Endothelial cell of umbilical vein (primary cell): ENCODE results near the gene SOX5. TPM values are rescaled to one million over a fixed set of nuclear protein-coding genes. Genes with fewer than 3 reads are reported as not detected.

ENCODE experiments used
- BruUV-seq: library from RNA; stranded (reverse); fragments of 400-500 nt; replicated peaks from 2 replicates; lab custom pipeline; 2021; lab: Mats Ljungman, UMichigan
- CTCF ChIA-PET: fragments of 300-600, 350-600 bp; sonication (Branson Sonifier 250); formaldehyde crosslinking; loops from one replicate; lab custom pipeline; 2021; ENCODE audit warnings: antibody characterized with exemption, inconsistent platforms; lab: Charles Lee
- POLR2A ChIA-PET: fragments of 300-600, 350-600 bp; sonication (Branson Sonifier 250); formaldehyde crosslinking; loops from one replicate; lab custom pipeline; 2021; ENCODE audit warnings: antibody characterized with exemption, inconsistent platforms; lab: Charles Lee
- DNase-seq: peaks from one replicate; pipeline ENCODE4 v3.0.0-alpha.2; 2011; ENCODE audit warnings: low read depth, low spot score
- FAIRE-seq: peaks from 2 replicates; lab custom pipeline; 2011; peaks lifted over from hg19 to GRCh38; lab: Jason Lieb, UNC
- H2AFZ ChIP-seq: 2 replicates; pipeline ENCODE4 v1.6.0; 2012; ENCODE audit warnings: low read depth, low read length, control low read depth, inconsistent platforms
- H3K27ac ChIP-seq: 2 replicates; pipeline ENCODE4 v1.5.1; 2011; ENCODE audit warnings: low read depth, mild to moderate bottlenecking, control low read depth, low read length, moderate library complexity; ENCODE audit not compliant: insufficient read depth
- H3K27me3 ChIP-seq, 2 experiments: 2 replicates each; pipeline versions ENCODE4 v1.6.0 to v1.6.1; 2011; ENCODE audit warnings: low read length in 2 of 2, mixed read lengths in 1 of 2; ENCODE audit not compliant: control insufficient read depth in 2 of 2, insufficient read depth in 2 of 2
- H3K36me3 ChIP-seq, 2 experiments: 2 replicates in 1 of 2; 3 replicates in 1 of 2; pipeline ENCODE4 v1.5.1; 2011; ENCODE audit warnings: low read length in 2 of 2, mild to moderate bottlenecking in 1 of 2, moderate library complexity in 1 of 2; ENCODE audit not compliant: control insufficient read depth in 2 of 2, insufficient read depth in 2 of 2; ENCODE audit errors: extremely low read depth in 1 of 2
- H3K4me1 ChIP-seq: 3 replicates; pipeline ENCODE4 v1.5.1; 2011; ENCODE audit warnings: mild to moderate bottlenecking, low read length; ENCODE audit not compliant: control insufficient read depth, insufficient read depth; ENCODE audit errors: extremely low read depth
- H3K4me2 ChIP-seq: 2 replicates; pipeline ENCODE4 v1.6.1; 2011; ENCODE audit warnings: low read length, control low read depth, mixed read lengths; ENCODE audit not compliant: insufficient read depth
- H3K4me3 ChIP-seq, 3 experiments: fragments of 200-600 bp in 1 of 3; sonication (generic), shearing (Covaris generic) in 1 of 3; replicated peaks in 1 of 3; 2 replicates each; pipeline ENCODE4 v1.5.1; 2011 to 2016; ENCODE audit warnings: control low read depth in 3 of 3, low read length in 3 of 3, mild to moderate bottlenecking in 2 of 3, inconsistent platforms in 1 of 3, low read depth in 1 of 3, moderate library complexity in 1 of 3; ENCODE audit not compliant: insufficient read depth in 1 of 3
- H3K79me2 ChIP-seq: 2 replicates; pipeline ENCODE4 v1.6.0; 2012; ENCODE audit warnings: low read length, inconsistent platforms; ENCODE audit not compliant: control insufficient read depth, insufficient read depth
- H3K9ac ChIP-seq: replicated peaks from 2 replicates; pipeline ENCODE3; 2011; ENCODE audit warnings: low read length, control low read depth; ENCODE audit not compliant: insufficient read depth; ENCODE audit errors: extremely low read depth
- H3K9me1 ChIP-seq: replicated peaks from 3 replicates; pipeline ENCODE4 v1.6.0; 2011; ENCODE audit warnings: mild to moderate bottlenecking, low read length; ENCODE audit not compliant: control insufficient read depth, insufficient read depth; ENCODE audit errors: extremely low read depth
- H3K9me3 ChIP-seq: replicated peaks from 2 replicates; pipeline ENCODE4 v1.5.1; 2012; ENCODE audit warnings: low read length, inconsistent platforms; ENCODE audit not compliant: control insufficient read depth, insufficient read depth
- H4K20me1 ChIP-seq: replicated peaks from 2 replicates; pipeline ENCODE3; 2011; ENCODE audit warnings: mild to moderate bottlenecking, low read length; ENCODE audit not compliant: control insufficient read depth, insufficient read depth; ENCODE audit errors: extremely low read depth
- FOS ChIP-seq: IDR thresholded peaks from 2 replicates; pipeline ENCODE4 v1.6.1; 2011; ENCODE audit warnings: mild to moderate bottlenecking, low read length, moderate library complexity, borderline replicate concordance; ENCODE audit not compliant: insufficient read depth
- JUN ChIP-seq: IDR thresholded peaks from 2 replicates; pipeline ENCODE4 v1.6.1; 2011; ENCODE audit warnings: borderline replicate concordance, low read depth; ENCODE audit not compliant: insufficient read length, insufficient read depth
- MYC ChIP-seq: IDR thresholded peaks from one replicate; pipeline ENCODE4 v1.6.1; 2011; ENCODE audit warnings: mild to moderate bottlenecking, low read depth, low read length
- POLR2A ChIP-seq: IDR thresholded peaks from 2 replicates; pipeline ENCODE4 v1.6.1; 2012; ENCODE audit warnings: low read depth, mild to moderate bottlenecking, control low read depth, low read length
- POLR2AphosphoS5 ChIP-seq: IDR thresholded peaks from 2 replicates; pipeline ENCODE4 v1.6.1; 2012; ENCODE audit warnings: low read depth, mild to moderate bottlenecking, control low read depth, low read length, moderate library complexity; ENCODE audit not compliant: insufficient read depth
- dilution Hi-C: fragments of 300-500 bp; cut with MboI; formaldehyde crosslinking; loops from one replicate; pipeline ENCODE4 v1.15.0; 2019; ENCODE audit warnings: low sequenced_read_pairs; ENCODE audit not compliant: extremely low pct_ligation_motif_present
- intact Hi-C: fragments of 100-400 bp; cut with micrococcal nuclease; formaldehyde crosslinking; loops from one replicate; pipeline ENCODE4 v1.10.0; 2022
- polyA plus RNA-seq, 4 experiments: library from polyadenylated mRNA; depleted of rRNA in 3 of 4; stranded (reverse) in 3 of 4; unstranded in 1 of 4; fragments of >200 nt; gene quantifications; 2 replicates each; pipeline versions ENCODE4 v1.2.1 to v1.2.3, GENCODE V29; 2011 to 2012; ENCODE audit warnings: missing spikeins in 1 of 4
- total RNA-seq: library from RNA; stranded (reverse); gene quantifications from 2 replicates; pipeline ENCODE4 v1.2.3, GENCODE V29; 2021
- TF ChIP-seq, protein P1 (sequence below): IDR thresholded peaks from 2 replicates; pipeline ENCODE4 v1.6.1; 2011; ENCODE audit not compliant: insufficient read depth, insufficient read length
- TF ChIP-seq, protein P2 (sequence below), 2 donors: IDR thresholded peaks; 1 replicate in 1 of 2; 2 replicates in 1 of 2; pipeline ENCODE4 v1.5.1; 2011; ENCODE audit warnings: low read length in 2 of 2, mild to moderate bottlenecking in 2 of 2, moderate library complexity in 2 of 2, control low read depth in 1 of 2, inconsistent platforms in 1 of 2, low read depth in 1 of 2; ENCODE audit not compliant: insufficient read depth in 1 of 2; ENCODE audit errors: extremely low read depth in 1 of 2

Gene SOX5
- total and polyA plus RNA-seq, 2 donors (not counting 3 experiments of a cell fraction or from before 2014, with no cell fraction given): 0.63 to 3.5 TPM

DNA sequence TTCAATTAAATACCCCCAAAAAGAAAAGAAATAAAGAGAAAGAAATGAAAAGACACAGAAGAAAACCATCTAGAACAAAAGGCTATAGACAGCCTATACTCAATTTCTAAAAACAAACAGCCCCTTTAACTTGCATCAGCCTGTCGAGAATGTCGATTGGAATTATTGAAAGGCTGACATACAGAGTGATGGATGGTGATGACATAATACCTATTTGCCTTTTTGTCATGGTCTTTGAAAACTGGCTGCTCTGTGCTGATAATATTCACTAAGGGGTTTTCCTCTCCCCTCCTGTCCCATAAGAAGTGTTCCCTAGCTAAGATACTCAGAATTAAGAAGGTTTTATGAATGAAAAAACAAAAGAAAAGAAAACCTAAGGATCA lies 393.7 kb downstream of the SOX5 start:
- no peaks in the 10 kb centered on the region for H3K9me3 ChIP-seq
- H3K4me3 ChIP-seq: no peak overlapping the region
- dilution Hi-C loops (no loop called here), intact Hi-C loops (no loop called here)
- no peaks in the 10 kb centered on the region for H3K9me1 ChIP-seq
- ChIA-PET POLR2A (no interaction called here), CTCF (no interaction called here)
- BruUV-seq: no TSS peak
- TF ChIP-seq FOS (no peak), MYC (no peak), POLR2A (no peak), JUN (no peak), POLR2AphosphoS5 (no peak)
- TF ChIP-seq, protein P1, sequence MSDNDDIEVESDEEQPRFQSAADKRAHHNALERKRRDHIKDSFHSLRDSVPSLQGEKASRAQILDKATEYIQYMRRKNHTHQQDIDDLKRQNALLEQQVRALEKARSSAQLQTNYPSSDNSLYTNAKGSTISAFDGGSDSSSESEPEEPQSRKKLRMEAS: no peak
- TF ChIP-seq, protein P2, sequence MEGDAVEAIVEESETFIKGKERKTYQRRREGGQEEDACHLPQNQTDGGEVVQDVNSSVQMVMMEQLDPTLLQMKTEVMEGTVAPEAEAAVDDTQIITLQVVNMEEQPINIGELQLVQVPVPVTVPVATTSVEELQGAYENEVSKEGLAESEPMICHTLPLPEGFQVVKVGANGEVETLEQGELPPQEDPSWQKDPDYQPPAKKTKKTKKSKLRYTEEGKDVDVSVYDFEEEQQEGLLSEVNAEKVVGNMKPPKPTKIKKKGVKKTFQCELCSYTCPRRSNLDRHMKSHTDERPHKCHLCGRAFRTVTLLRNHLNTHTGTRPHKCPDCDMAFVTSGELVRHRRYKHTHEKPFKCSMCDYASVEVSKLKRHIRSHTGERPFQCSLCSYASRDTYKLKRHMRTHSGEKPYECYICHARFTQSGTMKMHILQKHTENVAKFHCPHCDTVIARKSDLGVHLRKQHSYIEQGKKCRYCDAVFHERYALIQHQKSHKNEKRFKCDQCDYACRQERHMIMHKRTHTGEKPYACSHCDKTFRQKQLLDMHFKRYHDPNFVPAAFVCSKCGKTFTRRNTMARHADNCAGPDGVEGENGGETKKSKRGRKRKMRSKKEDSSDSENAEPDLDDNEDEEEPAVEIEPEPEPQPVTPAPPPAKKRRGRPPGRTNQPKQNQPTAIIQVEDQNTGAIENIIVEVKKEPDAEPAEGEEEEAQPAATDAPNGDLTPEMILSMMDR (IDR thresholded peaks at IDR 0.05; ENCODE audit: extremely low read depth in 1 of 2, insufficient read depth in 1 of 2, low read depth in 1 of 2, low read length in 2 of 2): no peak
- no peaks in the 10 kb centered on the region for H4K20me1 ChIP-seq
- H3K27ac ChIP-seq: no peak overlapping the region
- no peaks in the 10 kb centered on the region for H3K27me3 ChIP-seq
- no peaks in the 10 kb centered on the region for H3K4me1 ChIP-seq
- no peaks in the 10 kb centered on the region for H3K36me3 ChIP-seq
- H3K9ac ChIP-seq: no peak overlapping the region
- FAIRE-seq (no peak), DNase-seq (no peak)
- H3K4me2 ChIP-seq: no peak overlapping the region
- H2AFZ ChIP-seq: no peak overlapping the region
- no peaks in the 10 kb centered on the region for H3K79me2 ChIP-seq
